PC-3 (cell line): ENCODE results near the gene CHRNA3. TPM values are rescaled to one million over a fixed set of nuclear protein-coding genes. Genes with fewer than 3 reads are reported as not detected.

ENCODE experiments used
- ATAC-seq: fragments of 200-7000 bp; cut with Tn5 transposase; 2 replicates; pipeline ENCODE4 v1.9.1; 2020; ENCODE audit warnings: mild to moderate bottlenecking, moderate library complexity
- BruUV-seq: library from RNA; stranded (reverse); fragments of 400-500 nt; replicated peaks from 2 replicates; lab custom pipeline; 2021; lab: Mats Ljungman, UMichigan
- CTCF ChIA-PET: fragments of 300-600 bp; sonication (Branson Sonifier 250); formaldehyde crosslinking; loops from one replicate; lab custom pipeline; 2022; ENCODE audit warnings: antibody characterized with exemption; lab: Charles Lee
- POLR2A ChIA-PET: fragments of 300-600 bp; sonication (Branson Sonifier 250); formaldehyde crosslinking; loops from one replicate; lab custom pipeline; 2022; ENCODE audit warnings: antibody characterized with exemption; ENCODE audit not compliant: unreplicated experiment; lab: Charles Lee
- DNase-seq: peaks from one replicate; pipeline ENCODE4 v3.0.0-alpha.2; 2015
- H2AFZ ChIP-seq: fragments of 300-600 bp; sonication (generic); 2 replicates; pipeline ENCODE4 v1.6.0; 2016; ENCODE audit warnings: antibody characterized with exemption, low read length
- H3F3A ChIP-seq: fragments of 300-600 bp; sonication (generic); one replicate; pipeline ENCODE4 v1.6.0; 2017; ENCODE audit warnings: antibody characterized with exemption, low read length, control low read depth, mild to moderate bottlenecking; ENCODE audit not compliant: unreplicated experiment
- H3K27ac ChIP-seq: fragments of 300-600 bp; sonication (generic); 2 replicates; pipeline ENCODE4 v1.5.1; 2016; ENCODE audit warnings: mild to moderate bottlenecking, low read length
- H3K27me3 ChIP-seq: fragments of 300-600 bp; sonication (generic); 2 replicates; pipeline ENCODE4 v1.6.1; 2016; ENCODE audit warnings: low read length, mixed read lengths
- H3K36me3 ChIP-seq: fragments of 300-600 bp; sonication (generic); 2 replicates; pipeline ENCODE4 v1.6.1; 2016; ENCODE audit warnings: low read depth, mixed run types, low read length, mixed read lengths
- H3K4me1 ChIP-seq: fragments of 300-600 bp; sonication (generic); 2 replicates; pipeline ENCODE4 v1.5.1; 2016; ENCODE audit warnings: low read length; ENCODE audit not compliant: insufficient read depth
- H3K4me2 ChIP-seq: fragments of 300-600 bp; sonication (generic); 2 replicates; pipeline ENCODE4 v1.6.0; 2016; ENCODE audit warnings: low read length
- H3K4me3 ChIP-seq: fragments of 300-600 bp; sonication (generic); 2 replicates; pipeline ENCODE4 v1.5.1; 2016; ENCODE audit warnings: mild to moderate bottlenecking, low read length, mixed read lengths
- H3K79me2 ChIP-seq: fragments of 300-600 bp; sonication (generic); 2 replicates; pipeline ENCODE4 v1.6.1; 2017; ENCODE audit warnings: low read length, mixed read lengths
- H3K9ac ChIP-seq: fragments of 300-600 bp; sonication (generic); 2 replicates; pipeline ENCODE4 v1.6.0; 2016; ENCODE audit warnings: mild to moderate bottlenecking, low read length
- H3K9me2 ChIP-seq: fragments of 300-600 bp; sonication (generic); replicated peaks from 2 replicates; pipeline ENCODE4 v1.6.1; 2016; ENCODE audit warnings: mixed run types, low read length, mixed read lengths
- H3K9me3 ChIP-seq: fragments of 300-600 bp; sonication (generic); 2 replicates; pipeline ENCODE4 v1.6.1; 2016; ENCODE audit warnings: low read length, mixed read lengths
- H4K20me1 ChIP-seq: fragments of 300-600 bp; sonication (generic); 2 replicates; pipeline ENCODE4 v1.6.1; 2016; ENCODE audit warnings: low read length, mixed read lengths
- CTCF ChIP-seq: fragments of 300-600 bp; sonication (generic); conservative IDR thresholded peaks from 2 replicates; pipeline ENCODE4 v1.5.1; 2017; ENCODE audit warnings: antibody characterized with exemption, low read depth, mild to moderate bottlenecking, low read length
- EZH2 ChIP-seq: fragments of 300-600 bp; sonication (generic); IDR thresholded peaks from one replicate; pipeline ENCODE4 v1.6.1; 2017; ENCODE audit warnings: antibody characterized with exemption, mild to moderate bottlenecking, low read length; ENCODE audit not compliant: unreplicated experiment
- EZH2phosphoT487 ChIP-seq: fragments of 300-600 bp; sonication (generic); IDR thresholded peaks from 2 replicates; pipeline ENCODE4 v1.6.1; 2018; ENCODE audit warnings: mild to moderate bottlenecking, antibody characterized with exemption, low read length, borderline replicate concordance
- intact Hi-C: fragments of 100-400 bp; cut with micrococcal nuclease; formaldehyde crosslinking; loops from 2 replicates; pipeline ENCODE4 v1.9.0; 2023
- total RNA-seq: library from RNA; depleted of rRNA; stranded (reverse); fragments of >200 nt; gene quantifications from 2 replicates; pipeline ENCODE4 v1.2.3, GENCODE V29; 2014

CHRNA3 gene
- total RNA-seq, 1 experiment from 2014 or later = not detected

- DNase-seq = no peak
- no peaks in the 10 kb centered on the region for H3F3A ChIP-seq
- ChIA-PET CTCF (no interaction called here), POLR2A (no interaction called here)
- no peak overlapping the region for H3K4me2 ChIP-seq
- H3K36me3 ChIP-seq = no peaks in the 10 kb centered on the region
- intact Hi-C loops = no loop called here
- no peak overlapping the region for H2AFZ ChIP-seq
- no peaks in the 10 kb centered on the region for H4K20me1 ChIP-seq
- no peaks in the 10 kb centered on the region for H3K4me1 ChIP-seq
- no peak for TF ChIP-seq EZH2
- TF ChIP-seq CTCF = no peak
- TF ChIP-seq EZH2phosphoT487 = no peak
- no peak overlapping the region for H3K27ac ChIP-seq
- ATAC-seq = no peak
- no peaks in the 10 kb centered on the region for H3K9me3 ChIP-seq
- no peaks in the 10 kb centered on the region for H3K9me2 ChIP-seq
- no peak overlapping the region for H3K4me3 ChIP-seq
- no peak overlapping the region for H3K9ac ChIP-seq
- no peaks in the 10 kb centered on the region for H3K27me3 ChIP-seq
- BruUV-seq = no TSS peak
- H3K79me2 ChIP-seq = no peaks in the 10 kb centered on the region
These were observed 15.1 kb downstream of the CHRNA3 start for GRCh38 chr15:78605680-78606079.

GRCh38 chr15:78605201-78605600, 15.6 kb downstream of the CHRNA3 start:
- ChIA-PET POLR2A (no interaction called here), CTCF (no interaction called here)
- no peak for ATAC-seq

More at GRCh38 chr15:78605201-78605600, 15.6 kb downstream of the CHRNA3 start:
- no peak for DNase-seq
- Histone ChIP-seq H3K27ac (no peak overlapping the region), H4K20me1 (no peaks in the 10 kb centered on the region), H3K79me2 (no peaks in the 10 kb centered on the region), H3K9me2 (no peaks in the 10 kb centered on the region), H3F3A (no peaks in the 10 kb centered on the region), H3K4me1 (no peaks in the 10 kb centered on the region), H2AFZ (no peak overlapping the region), H3K36me3 (no peaks in the 10 kb centered on the region), H3K9me3 (no peaks in the 10 kb centered on the region), H3K4me3 (no peak overlapping the region), H3K9ac (no peak overlapping the region), H3K4me2 (no peak overlapping the region), H3K27me3 (no peaks in the 10 kb centered on the region)
- TF ChIP-seq EZH2phosphoT487 (no peak), EZH2 (no peak), CTCF (no peak)
- no TSS peak for BruUV-seq
- intact Hi-C loops = no loop called here
